ENCODE data around the gene TMEM150C. TPM values are rescaled to one million over a fixed set of nuclear protein-coding genes. Genes with fewer than 3 reads are reported as not detected.

TMEM150C gene
- total RNA-seq, 1 experiment from 2014 or later = 2.7 TPM

DNA sequence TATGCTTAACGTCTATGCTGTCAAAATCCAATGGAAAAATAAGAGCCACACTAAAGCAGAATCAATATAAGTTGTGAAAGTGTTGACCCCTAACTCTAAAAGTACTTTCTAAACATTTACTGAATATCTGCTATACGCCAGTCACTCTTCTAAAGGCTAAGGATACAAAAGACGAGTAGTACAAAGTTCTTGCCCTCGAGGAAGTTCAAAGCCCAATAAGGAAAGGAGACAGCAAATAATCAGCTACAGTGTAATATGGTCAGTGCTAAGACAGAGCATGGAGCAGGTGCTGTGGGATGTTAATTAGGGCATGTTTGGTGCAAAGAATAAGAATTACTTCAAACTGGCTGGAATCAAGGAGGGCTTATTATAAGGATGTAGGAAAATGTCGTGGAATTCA lies 31.6 kb upstream of the TMEM150C start:
- H3K27ac Mint-ChIP-seq = no peak overlapping the region
- ATAC-seq = no peak
- TF ChIP-seq ZNF423 (CRISPR knock-in tag; IDR thresholded peaks at IDR 0.05) (no peak), RELA (CRISPR knock-in tag; IDR thresholded peaks at IDR 0.05; ENCODE audit: borderline replicate concordance) (no peak), RORB (CRISPR knock-in tag; IDR thresholded peaks at IDR 0.05) (no peak), E2F5 (CRISPR knock-in tag; IDR thresholded peaks at IDR 0.05) (no peak), ERG (CRISPR knock-in tag; IDR thresholded peaks at IDR 0.05) (no peak), NFE2L1 (CRISPR knock-in tag; IDR thresholded peaks at IDR 0.05) (no peak), PRDM15 (CRISPR knock-in tag; IDR thresholded peaks at IDR 0.05) (no peak), TEAD1 (CRISPR knock-in tag; IDR thresholded peaks at IDR 0.05) (no peak), FOXP4 (CRISPR knock-in tag; IDR thresholded peaks at IDR 0.05) (no peak), ZNF317 (CRISPR knock-in tag; IDR thresholded peaks at IDR 0.05; ENCODE audit: borderline replicate concordance, low read depth) (no peak), ZBTB21 (CRISPR knock-in tag; IDR thresholded peaks at IDR 0.05; ENCODE audit: borderline replicate concordance) (no peak), ZNF425 (CRISPR knock-in tag; conservative IDR thresholded peaks at IDR 0.05) (no peak), KAT7 (CRISPR knock-in tag; IDR thresholded peaks at IDR 0.05; ENCODE audit: borderline replicate concordance) (no peak)
- TF ChIP-seq, protein P1, sequence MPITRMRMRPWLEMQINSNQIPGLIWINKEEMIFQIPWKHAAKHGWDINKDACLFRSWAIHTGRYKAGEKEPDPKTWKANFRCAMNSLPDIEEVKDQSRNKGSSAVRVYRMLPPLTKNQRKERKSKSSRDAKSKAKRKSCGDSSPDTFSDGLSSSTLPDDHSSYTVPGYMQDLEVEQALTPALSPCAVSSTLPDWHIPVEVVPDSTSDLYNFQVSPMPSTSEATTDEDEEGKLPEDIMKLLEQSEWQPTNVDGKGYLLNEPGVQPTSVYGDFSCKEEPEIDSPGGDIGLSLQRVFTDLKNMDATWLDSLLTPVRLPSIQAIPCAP (CRISPR knock-in tag; IDR thresholded peaks at IDR 0.05) = no peak
- TF ChIP-seq, protein P2, sequence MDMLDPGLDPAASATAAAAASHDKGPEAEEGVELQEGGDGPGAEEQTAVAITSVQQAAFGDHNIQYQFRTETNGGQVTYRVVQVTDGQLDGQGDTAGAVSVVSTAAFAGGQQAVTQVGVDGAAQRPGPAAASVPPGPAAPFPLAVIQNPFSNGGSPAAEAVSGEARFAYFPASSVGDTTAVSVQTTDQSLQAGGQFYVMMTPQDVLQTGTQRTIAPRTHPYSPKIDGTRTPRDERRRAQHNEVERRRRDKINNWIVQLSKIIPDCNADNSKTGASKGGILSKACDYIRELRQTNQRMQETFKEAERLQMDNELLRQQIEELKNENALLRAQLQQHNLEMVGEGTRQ (CRISPR knock-in tag; IDR thresholded peaks at IDR 0.05) = no peak
- TF ChIP-seq, protein P3, sequence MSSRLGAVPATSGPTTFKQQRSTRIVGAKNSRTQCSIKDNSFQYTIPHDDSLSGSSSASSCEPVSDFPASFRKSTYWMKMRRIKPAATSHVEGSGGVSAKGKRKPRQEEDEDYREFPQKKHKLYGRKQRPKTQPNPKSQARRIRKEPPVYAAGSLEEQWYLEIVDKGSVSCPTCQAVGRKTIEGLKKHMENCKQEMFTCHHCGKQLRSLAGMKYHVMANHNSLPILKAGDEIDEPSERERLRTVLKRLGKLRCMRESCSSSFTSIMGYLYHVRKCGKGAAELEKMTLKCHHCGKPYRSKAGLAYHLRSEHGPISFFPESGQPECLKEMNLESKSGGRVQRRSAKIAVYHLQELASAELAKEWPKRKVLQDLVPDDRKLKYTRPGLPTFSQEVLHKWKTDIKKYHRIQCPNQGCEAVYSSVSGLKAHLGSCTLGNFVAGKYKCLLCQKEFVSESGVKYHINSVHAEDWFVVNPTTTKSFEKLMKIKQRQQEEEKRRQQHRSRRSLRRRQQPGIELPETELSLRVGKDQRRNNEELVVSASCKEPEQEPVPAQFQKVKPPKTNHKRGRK (CRISPR knock-in tag; IDR thresholded peaks at IDR 0.05; ENCODE audit: borderline replicate concordance) = no peak
- TF ChIP-seq, protein P4, sequence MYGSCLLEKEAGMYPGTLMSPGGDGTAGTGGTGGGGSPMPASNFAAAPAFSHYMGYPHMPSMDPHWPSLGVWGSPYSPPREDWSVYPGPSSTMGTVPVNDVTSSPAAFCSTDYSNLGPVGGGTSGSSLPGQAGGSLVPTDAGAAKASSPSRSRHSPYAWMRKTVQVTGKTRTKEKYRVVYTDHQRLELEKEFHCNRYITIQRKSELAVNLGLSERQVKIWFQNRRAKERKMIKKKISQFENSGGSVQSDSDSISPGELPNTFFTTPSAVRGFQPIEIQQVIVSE (CRISPR knock-in tag; IDR thresholded peaks at IDR 0.05; ENCODE audit: borderline replicate concordance) = no peak
- H3K27me3 Mint-ChIP-seq (ENCODE audit: low read depth) = no peaks in the 10 kb centered on the region
- H3K4me3 Mint-ChIP-seq = no peak overlapping the region
- no peaks in the 10 kb centered on the region for H3K9me3 Mint-ChIP-seq
- H3K4me1 Mint-ChIP-seq = peaks cover 40% of the 10 kb centered on the region
- CTCF ChIA-PET = interaction anchor here (0.9 to 1.1 kb wide), 3 partner anchors 131 to 149 kb away, joined by 3 to 5 read pairs (median 3); no protein-coding TSS in a partner anchor
- POLR2A ChIA-PET = no interaction called here
- H3K36me3 Mint-ChIP-seq = no peaks in the 10 kb centered on the region
- DNase-seq (ENCODE audit: low spot score) = no peak

All from WTC11 (cell line).